ENCODE data around the gene GNG11. TPM values are rescaled to one million over a fixed set of nuclear protein-coding genes. Genes with fewer than 3 reads are reported as not detected.

GNG11 gene
- total RNA-seq, 2 experiments from 2014 or later: not detected

GRCh38 chr7:93937818-93938217 is 16.3 kb downstream of the GNG11 start:
- H3K4me3 Mint-ChIP-seq: no peak overlapping the region
- ATAC-seq (ENCODE audit: poor library complexity) (no peak), DNase-seq (no peak)
- no peaks in the 10 kb centered on the region for H3K9me3 Mint-ChIP-seq
- TF ChIP-seq CTCF (IDR thresholded peaks at IDR 0.05): no peak
- no peak overlapping the region for H3K4me3 ChIP-seq (ENCODE audit: low read length)
- no peaks in the 10 kb centered on the region for H3K36me3 ChIP-seq (ENCODE audit: insufficient read depth, low read length)
- intact Hi-C loops (cut with DNase I, micrococcal nuclease): no loop called here
- CTCF ChIA-PET: no interaction called here
- H3K36me3 Mint-ChIP-seq (ENCODE audit: low read depth): no peaks in the 10 kb centered on the region
- no peaks in the 10 kb centered on the region for H3K4me1 ChIP-seq (ENCODE audit: insufficient read depth, low read length)
- no peaks in the 10 kb centered on the region for H3K9me3 ChIP-seq (ENCODE audit: control insufficient read depth in 1 of 2, insufficient read depth in 1 of 2, low read length in 2 of 2)
- no peak overlapping the region for H3K27ac ChIP-seq (ENCODE audit: low read depth in 1 of 2, low read length in 2 of 2)
- POLR2A ChIA-PET: no interaction called here
- H3K27ac Mint-ChIP-seq: no peak overlapping the region
- peaks cover 0 to 4% of the 10 kb centered on the region in 2 experiments for H3K27me3 ChIP-seq (ENCODE audit: control insufficient read depth in 1 of 2, insufficient read depth in 2 of 2, low read length in 2 of 2)
- H3K27me3 Mint-ChIP-seq: no peaks in the 10 kb centered on the region
- no peaks in the 10 kb centered on the region for H3K4me1 Mint-ChIP-seq (ENCODE audit: low read depth)

GRCh38 chr7:93938293-93938692 is 16.8 kb downstream of the GNG11 start:
- TF ChIP-seq CTCF (IDR thresholded peaks at IDR 0.05): no peak
- no peaks in the 10 kb centered on the region for H3K36me3 ChIP-seq (ENCODE audit: insufficient read depth, low read length)
- no peaks in the 10 kb centered on the region for H3K27me3 Mint-ChIP-seq
- H3K4me1 ChIP-seq (ENCODE audit: insufficient read depth, low read length): no peaks in the 10 kb centered on the region
- H3K4me1 Mint-ChIP-seq (ENCODE audit: low read depth): no peaks in the 10 kb centered on the region
- DNase-seq (no peak), ATAC-seq (ENCODE audit: poor library complexity) (no peak)
- no peak overlapping the region for H3K4me3 Mint-ChIP-seq
- no peak overlapping the region for H3K27ac Mint-ChIP-seq
- intact Hi-C loops (cut with DNase I, micrococcal nuclease): no loop called here
- CTCF ChIA-PET: interaction anchor here (1.0 kb wide), 1 partner anchor 10 kb away, joined by 3 read pairs; no protein-coding TSS in a partner anchor
- H3K9me3 Mint-ChIP-seq: no peaks in the 10 kb centered on the region
- no peaks in the 10 kb centered on the region for H3K9me3 ChIP-seq (ENCODE audit: control insufficient read depth in 1 of 2, insufficient read depth in 1 of 2, low read length in 2 of 2)
- no peaks in the 10 kb centered on the region for H3K36me3 Mint-ChIP-seq (ENCODE audit: low read depth)
- H3K4me3 ChIP-seq (ENCODE audit: low read length): no peak overlapping the region
- no peak overlapping the region for H3K27ac ChIP-seq (ENCODE audit: low read depth in 1 of 2, low read length in 2 of 2)
- H3K27me3 ChIP-seq (ENCODE audit: control insufficient read depth in 1 of 2, insufficient read depth in 2 of 2, low read length in 2 of 2): no peaks in the 10 kb centered on the region
- POLR2A ChIA-PET: no interaction called here

- Mint-ChIP-seq H3K36me3 (ENCODE audit: low read depth) (no peaks in the 10 kb centered on the region), H3K9me3 (no peaks in the 10 kb centered on the region), H3K27ac (no peak overlapping the region), H3K27me3 (no peaks in the 10 kb centered on the region), H3K4me1 (ENCODE audit: low read depth) (no peaks in the 10 kb centered on the region), H3K4me3 (no peak overlapping the region)
- no peak for DNase-seq
- Histone ChIP-seq H3K4me1 (ENCODE audit: insufficient read depth, low read length) (no peaks in the 10 kb centered on the region), H3K36me3 (ENCODE audit: insufficient read depth, low read length) (no peaks in the 10 kb centered on the region), H3K4me3 (ENCODE audit: low read length) (no peak overlapping the region), H3K9me3 (ENCODE audit: control insufficient read depth in 1 of 2, insufficient read depth in 1 of 2, low read length in 2 of 2) (no peaks in the 10 kb centered on the region), H3K27me3 (ENCODE audit: control insufficient read depth in 1 of 2, insufficient read depth in 2 of 2, low read length in 2 of 2) (no peaks in the 10 kb centered on the region), H3K27ac (ENCODE audit: low read depth in 1 of 2, low read length in 2 of 2) (no peak overlapping the region)
- intact Hi-C loops (cut with DNase I, micrococcal nuclease): no loop called here
- ATAC-seq (ENCODE audit: poor library complexity): no peak
- ChIA-PET CTCF (no interaction called here), POLR2A (no interaction called here)
- TF ChIP-seq CTCF (IDR thresholded peaks at IDR 0.05): no peak
Measured at GRCh38 chr7:93941945-93942344, 20.4 kb downstream of the GNG11 start.

Data from CD4-positive, alpha-beta T cell (primary cell).